ENCODE results near the gene SLC39A3.
"Not testable (repeated sequence)": the region's sequence is repeated elsewhere in the genome, so short reads cannot be mapped to it uniquely, and the experiment has no call there.

SLC39A3 gene

GRCh38 chr19:2721570-2722540 lies 18.0 kb downstream of the SLC39A3 start:
- DNase-seq, result no peak

GRCh38 chr19:2720777-2721569 lies 18.8 kb downstream of the SLC39A3 start, which contains the start of gene DIRAS1:
TSS of gene DIRAS1 (minus strand) at chr19:2721372. CDS start at chr19:2717806, 3,566 bp downstream.
- no peak for DNase-seq

- no peak for DNase-seq
Observed at GRCh38 chr19:2719920-2720776, 19.7 kb downstream of the SLC39A3 start.

- DNase-seq, result no peak
Observed at GRCh38 chr19:2719232-2719735, 20.5 kb downstream of the SLC39A3 start.

DNA sequence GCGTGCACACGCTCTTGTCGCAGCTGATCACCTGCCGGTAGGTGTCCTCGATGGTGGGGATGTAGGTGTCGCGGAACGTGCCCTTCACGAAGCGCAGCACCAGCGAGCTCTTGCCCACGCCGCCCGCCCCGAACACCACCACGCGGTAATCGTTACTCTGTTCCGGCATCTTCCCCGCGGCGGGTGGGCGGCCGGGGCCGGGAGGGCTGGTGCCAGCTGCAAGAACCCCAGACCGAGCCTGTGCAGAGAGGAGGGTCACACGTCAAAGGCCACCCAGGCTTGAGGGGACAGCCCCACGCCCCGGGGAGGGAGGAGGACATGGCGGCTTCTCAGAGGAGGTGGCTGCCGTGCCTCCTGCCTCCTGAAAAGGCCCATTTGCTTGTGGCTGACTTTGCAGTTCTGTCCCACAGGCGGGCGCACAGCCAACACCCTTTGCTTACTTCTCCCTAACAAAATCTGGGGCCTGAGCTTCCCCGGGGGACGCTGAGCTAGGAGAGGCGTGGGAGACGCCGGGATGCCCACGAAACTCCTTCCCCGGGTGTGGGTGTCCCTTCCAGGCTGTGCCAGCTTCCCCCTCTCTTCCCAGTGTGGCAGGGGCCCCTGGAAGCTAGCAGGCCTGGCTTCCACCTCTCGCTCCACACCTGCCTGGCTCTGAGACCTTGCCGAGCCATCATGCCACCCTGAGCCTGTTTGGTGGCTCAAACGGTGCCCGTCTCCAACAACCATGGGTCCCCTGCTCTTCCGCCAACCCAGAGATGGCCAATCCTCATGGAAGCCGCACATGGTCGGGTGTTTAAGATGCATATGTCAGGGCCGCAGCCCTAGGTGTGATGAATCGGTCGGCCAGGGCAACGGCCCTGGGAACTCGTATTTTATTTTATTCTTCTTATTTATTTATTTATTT lies 21.9 kb downstream of the SLC39A3 start:
- no peak for DNase-seq

DNA sequence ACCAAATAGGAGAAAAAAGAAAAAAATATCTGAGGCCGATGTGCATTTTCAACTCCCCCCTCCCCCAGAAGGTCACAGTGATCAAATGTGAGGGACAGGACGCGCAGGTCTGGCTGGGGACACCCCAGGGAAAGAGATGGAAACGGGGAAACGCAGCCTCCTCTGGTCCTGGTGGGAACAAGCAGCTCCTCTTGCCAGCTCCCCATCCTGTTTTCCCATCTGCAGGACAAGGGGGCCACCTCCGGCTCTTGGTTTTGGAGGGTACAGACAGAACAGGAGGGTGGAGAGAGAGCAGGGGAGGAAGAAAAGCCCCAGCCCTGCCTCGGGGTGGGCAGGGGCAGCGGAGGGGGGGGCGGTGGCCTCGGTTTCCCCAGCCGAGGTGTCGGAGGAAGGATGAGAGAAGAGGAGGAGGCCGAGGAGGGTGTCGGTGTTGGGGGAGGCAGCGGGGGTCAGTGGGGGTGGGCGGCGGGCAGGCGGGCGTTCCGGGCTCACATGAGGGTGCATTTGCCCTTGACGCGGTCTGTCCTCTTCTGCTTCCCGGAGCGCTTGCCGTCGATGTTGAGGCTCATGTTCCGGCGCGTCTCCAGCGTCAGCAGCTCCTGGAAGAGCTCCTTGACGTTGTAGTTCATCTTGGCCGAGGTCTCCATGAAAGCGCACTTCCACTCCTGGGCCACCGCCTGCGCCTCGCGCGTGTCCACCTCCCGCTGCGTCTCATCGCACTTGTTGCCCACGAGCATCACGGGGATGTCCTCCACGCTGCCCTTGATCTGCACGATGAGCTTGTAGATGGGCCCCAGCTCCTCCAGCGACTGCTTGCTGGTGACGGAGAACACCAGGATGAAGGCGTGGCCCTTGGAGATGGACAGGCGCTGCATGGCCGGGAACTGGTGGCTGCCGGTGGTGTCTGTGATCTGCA lies 22.8 kb downstream of the SLC39A3 start:
- no peak for DNase-seq

DNA sequence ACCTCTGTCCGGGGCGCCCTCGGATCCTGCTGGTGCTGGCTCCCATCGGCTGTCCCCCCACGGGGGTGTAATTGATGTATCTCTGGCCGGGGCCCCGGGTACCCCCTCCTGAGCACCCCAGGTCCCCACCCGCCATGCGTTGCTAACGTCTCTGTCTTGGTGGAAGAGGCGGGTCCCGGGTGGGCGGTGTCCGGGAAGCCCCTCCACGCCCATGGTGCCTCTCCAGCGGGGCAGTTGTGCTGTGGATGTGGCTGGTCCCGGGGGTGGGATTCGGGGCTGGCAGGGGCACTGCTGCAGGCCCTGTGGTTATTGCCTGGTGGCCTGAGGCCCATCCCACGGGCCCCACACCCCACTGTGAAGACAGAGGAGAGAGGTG lies 23.6 kb downstream of the SLC39A3 start:
- DNase-seq, result no peak

DNA sequence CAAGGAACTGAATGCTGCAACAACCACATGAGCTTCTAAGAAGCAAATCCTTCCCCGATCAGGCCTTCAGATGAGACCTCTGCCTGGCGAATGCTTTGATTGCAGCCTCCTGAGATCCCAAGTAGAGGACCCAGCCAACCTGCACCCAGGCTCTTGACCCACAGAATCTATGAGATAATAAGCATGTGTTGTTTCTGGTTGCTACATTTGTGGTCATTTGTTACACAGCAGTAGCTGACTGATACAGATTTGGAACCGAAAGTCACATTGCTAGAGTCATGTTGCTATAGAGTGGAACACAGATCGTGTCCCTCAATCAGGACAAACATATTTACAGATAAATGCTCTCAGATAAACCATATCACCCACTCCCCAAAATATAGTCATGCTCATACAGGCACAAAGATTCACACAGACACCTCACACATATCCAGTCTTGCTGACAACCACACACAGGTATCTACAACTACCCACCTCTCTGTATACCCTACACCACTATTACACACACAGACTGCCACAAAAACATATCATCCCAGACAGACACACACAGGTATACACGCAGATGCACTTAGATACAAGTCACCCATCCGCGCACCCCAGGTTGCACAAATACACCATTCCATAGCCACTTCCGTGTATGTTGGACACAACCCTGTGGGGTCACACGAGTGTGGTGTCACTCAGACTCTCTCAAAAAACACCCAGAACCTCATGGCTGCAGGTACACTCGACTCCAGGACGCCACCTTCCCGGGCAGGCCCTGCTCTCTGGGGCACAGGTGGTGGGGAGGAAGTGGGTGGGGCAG lies 24.1 kb downstream of the SLC39A3 start:
- DNase-seq, result no peak

GRCh38 chr19:2714531-2715269 lies 25.1 kb downstream of the SLC39A3 start:
- no peak for DNase-seq

DNA sequence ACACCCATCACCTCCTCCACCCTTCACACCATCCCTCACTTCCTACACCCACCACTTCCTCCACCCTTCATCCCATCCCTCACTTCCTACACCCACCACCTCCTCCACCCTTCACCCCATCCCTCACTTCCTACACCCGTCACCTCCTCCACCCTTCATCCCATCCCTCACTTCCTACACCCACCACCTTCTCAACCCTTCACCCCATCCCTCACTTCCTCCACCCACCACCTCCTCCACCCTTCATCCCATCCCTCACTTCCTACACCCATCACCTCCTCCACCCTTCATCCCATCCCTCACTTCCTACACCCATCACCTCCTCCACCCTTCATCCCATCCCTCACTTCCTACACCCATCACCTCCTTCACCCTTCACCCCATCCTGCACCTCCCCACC lies 25.7 kb downstream of the SLC39A3 start:
- not testable (repeated sequence) for DNase-seq

DNA sequence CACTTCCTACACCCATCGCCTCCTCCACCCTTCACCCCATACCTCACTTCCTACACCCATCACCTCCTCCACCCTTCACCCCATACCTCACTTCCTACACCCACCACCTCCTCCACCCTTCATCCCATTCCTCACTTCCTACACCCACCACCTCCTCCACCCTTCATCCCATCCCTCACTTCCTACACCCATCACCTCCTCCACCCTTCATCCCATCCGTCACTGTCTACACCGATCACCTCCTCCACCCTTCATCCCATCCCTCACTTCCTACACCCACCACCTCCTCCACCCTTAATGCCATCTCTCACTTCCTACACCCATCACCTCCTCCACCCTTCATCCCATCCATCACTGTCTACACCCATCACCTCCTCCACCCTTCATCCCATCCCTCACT lies 26.6 kb downstream of the SLC39A3 start:
- DNase-seq, result not testable (repeated sequence)

DNA sequence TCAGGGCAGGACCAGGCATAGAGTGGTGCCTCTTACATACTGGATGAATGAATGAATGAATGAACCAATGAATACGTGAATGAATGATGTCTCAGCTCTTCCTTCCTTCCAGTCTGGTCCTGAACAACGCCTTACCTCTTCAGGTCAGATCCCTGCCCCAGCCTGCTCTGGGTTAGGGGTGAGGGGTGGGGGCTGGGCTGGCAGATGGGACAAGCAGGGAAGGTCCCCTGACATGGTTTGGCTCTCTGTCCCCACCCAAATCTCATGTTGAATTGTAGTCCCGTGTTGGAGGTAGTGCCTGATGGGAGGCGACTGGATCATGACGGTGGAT lies 28.0 kb downstream of the SLC39A3 start:
- DNase-seq, result no peak

DNA sequence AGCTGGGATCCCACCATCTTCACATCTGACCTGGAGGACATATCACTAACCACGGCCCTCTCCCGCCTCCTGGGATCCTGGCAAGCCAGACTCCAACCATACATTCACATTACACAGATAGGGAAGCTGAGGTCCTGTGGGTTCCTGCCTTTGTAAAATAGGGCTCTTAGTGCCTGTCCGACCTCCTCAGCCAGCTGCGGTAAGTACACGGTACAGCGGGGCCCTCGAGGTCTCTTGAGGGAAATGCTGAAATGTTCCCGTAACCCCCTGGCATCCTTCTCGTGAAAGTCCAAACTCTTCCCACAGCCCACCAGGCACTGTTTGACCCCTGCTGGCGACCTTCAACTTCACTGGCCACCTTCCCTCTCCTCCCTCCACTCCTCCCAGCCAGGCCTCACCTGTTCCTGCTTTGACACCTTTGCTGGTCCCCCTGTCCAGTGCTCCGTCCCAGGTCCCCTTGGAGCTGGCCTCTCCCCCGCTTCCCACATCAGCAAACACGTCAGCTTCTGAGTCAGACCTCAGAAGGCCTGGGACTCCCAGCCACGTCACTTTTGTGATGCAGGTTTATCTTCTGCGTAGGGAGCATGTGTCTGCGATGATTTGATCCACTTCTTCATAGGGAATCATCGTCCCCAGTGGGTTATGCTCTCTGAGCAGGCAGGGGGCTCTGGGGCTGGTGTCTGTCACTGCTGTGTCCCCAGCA lies 28.5 kb downstream of the SLC39A3 start:
- no peak for DNase-seq

DNA sequence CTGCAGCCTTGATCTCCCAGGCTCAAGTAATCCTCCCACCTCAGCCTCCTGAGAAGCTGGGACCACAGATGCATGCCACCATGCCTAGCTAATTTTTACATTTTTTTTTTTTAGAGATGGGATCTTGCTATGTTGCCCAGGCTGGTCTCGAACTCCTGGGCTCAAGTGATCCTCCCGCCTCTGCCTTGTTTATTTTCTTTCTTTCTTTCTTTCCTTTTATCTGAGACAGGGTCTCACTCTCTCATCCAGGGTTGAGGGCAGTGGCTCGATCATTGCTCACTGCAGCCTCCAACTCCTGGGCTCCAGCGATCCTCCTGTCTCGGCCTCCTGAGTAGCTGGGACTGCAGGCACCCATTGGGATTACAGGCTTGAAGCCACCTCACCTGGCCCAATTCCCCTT lies 33.6 kb downstream of the SLC39A3 start:
- no peak for DNase-seq

DNA sequence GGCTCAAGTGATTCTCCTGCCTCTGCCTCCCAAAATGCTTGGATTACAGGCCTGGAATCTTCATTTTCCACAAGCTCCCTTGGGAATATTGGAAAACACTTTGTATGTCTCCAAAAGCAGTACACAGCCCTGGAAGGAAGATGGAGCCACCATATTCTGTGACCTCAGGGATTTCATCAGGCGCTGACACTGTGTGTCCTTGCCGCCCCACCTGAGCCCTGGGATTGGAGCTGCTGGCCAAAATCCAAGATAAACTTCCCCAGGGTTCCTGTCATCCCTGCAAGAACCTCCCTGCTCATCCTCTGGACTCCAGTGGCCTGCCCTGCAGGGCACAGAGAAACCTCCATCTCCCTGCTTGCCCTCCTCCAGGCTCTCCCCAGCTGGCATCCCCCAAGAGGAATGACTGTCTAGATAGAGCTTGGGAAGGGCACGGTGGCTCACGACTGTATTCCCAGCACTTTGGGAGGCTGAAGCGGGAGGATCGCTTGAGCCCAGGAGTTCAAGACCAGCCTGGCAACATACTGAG lies 36.1 kb downstream of the SLC39A3 start:
- no peak for DNase-seq

GRCh38 chr19:2703077-2703437 lies 36.8 kb downstream of the SLC39A3 start:
- no peak for DNase-seq

DNA sequence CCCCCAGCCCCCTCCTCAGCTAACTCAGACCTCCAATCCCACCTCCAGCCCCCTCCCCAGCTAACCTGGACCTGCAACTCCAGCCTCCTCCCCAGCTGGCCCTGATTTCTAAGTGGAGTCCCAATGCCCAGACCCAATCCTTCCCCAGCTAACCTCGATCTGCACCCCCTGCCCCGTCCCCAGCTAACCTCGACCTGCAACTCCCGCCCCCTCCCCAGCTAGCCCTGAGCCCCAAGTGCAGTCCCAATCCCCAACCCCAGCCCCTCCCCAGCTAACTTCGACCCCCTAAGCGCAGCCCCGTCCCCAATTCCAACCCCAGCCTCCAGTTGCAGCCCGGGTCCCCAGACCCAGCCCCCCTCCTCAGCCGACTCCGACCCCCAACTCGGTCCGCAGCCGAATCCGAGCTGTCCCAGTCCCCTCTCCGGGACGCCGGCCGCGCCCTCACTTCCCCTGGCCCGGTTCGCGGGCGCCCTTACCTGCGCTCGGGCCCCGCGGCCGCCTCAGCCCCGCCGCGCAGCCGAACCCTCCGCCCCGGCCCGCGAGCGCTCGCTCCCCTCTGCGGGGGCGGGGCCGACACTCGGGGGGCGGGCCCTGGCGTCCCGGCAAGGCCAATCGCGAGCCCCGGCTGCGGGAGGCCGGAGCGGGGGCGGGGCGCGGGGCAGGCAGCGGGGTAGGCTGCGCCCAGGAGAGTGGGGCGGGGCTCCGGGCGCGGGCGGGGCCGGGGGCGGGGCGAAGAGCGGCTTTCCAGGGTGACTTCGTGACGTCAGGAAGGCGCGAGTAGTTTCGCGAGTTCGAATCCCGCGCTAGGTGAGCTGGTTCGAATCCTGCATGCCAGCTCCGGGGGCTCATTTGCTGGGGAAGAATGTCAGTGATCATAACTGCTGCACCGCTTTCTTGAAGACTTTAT lies 37.4 kb downstream of the SLC39A3 start, which contains the start of gene GNG7:
Gene GNG7, minus strand, starts transcription at position 525 of the 907 bp plus-strand sequence. CDS start 182,006 bp downstream, outside the sequence.
- DNase-seq, result peak; percentile 47 to 70
